Spleen (tissue), 7 donors: ENCODE measurements around the gene SLC1A2.

Source experiments
- CTCF ChIP-seq, 11 experiments: fragments of 200-600 bp in 7 of 11; fragments of 450-650 bp in 4 of 11; sonication (generic) in 4 of 11; IDR thresholded peaks in 8 of 11; conservative IDR thresholded peaks in 3 of 11; 1 replicate in 7 of 11; 2 replicates in 4 of 11; pipeline versions ENCODE4 v1.4.0 to v1.8.0; 2016 to 2021; ENCODE audit warnings: antibody characterized with exemption in 11 of 11, inconsistent platforms in 4 of 11, mild to moderate bottlenecking in 1 of 11
- POLR2A ChIP-seq, 3 donors: fragments of 450-650 bp; IDR thresholded peaks; one replicate each; pipeline ENCODE4 v1.5.1; 2017; ENCODE audit warnings: antibody characterized with exemption in 3 of 3, mild to moderate bottlenecking in 1 of 3
- POLR2AphosphoS5 ChIP-seq, 3 donors: sonication (generic); formaldehyde crosslinking; IDR thresholded peaks; one replicate each; pipeline ENCODE4 v1.5.1; 2017; ENCODE audit warnings: antibody characterized with exemption in 3 of 3
- donor health status: DM: no; HTN: no; CAD: no; lungs with moderate emphysema.
- donor health status: DM: no; HTN: no; CAD: no.
- donor health status: DM: no; HTN: no; CAD: no.

GRCh38 chr11:35380603-35381002, 38.8 kb downstream of the SLC1A2 start:
- TF ChIP-seq POLR2A (IDR thresholded peaks at IDR 0.05) (no peak), POLR2AphosphoS5 (IDR thresholded peaks at IDR 0.05) (no peak), CTCF (IDR thresholded peaks at IDR 0.05 in 8 of 11, conservative IDR thresholded peaks at IDR 0.05 in 3 of 11) (no peak)
